Breast epithelium (tissue), 4 donors: ENCODE measurements around the gene MEG3. TPM values are rescaled to one million over a fixed set of nuclear protein-coding genes. Genes with fewer than 3 reads are reported as not detected.

Experiments
- DNase-seq, 2 donors: peaks; one replicate each; pipeline ENCODE4 v3.0.0-alpha.2; 2019; ENCODE audit warnings: low spot score in 2 of 2
- H3K27ac ChIP-seq, 2 donors: fragments of 200-600 bp; sonication (generic) in 1 of 2; one replicate each; pipeline ENCODE4 v1.5.1; 2016 to 2019; ENCODE audit warnings: mild to moderate bottlenecking in 1 of 2
- H3K27me3 ChIP-seq, 2 donors: fragments of 200-600 bp; sonication (generic) in 1 of 2; one replicate each; pipeline versions ENCODE4 v1.5.1 to v1.6.0; 2017 to 2019; ENCODE audit warnings: control low read depth in 1 of 2, mild to moderate bottlenecking in 1 of 2
- H3K36me3 ChIP-seq: fragments of 200-600 bp; one replicate; pipeline ENCODE4 v1.5.1; 2019
- H3K4me1 ChIP-seq, 2 donors: fragments of 200-600 bp; sonication (generic); one replicate each; pipeline ENCODE4 v1.5.1; 2016 to 2019; ENCODE audit warnings: control low read depth in 1 of 2
- H3K4me3 ChIP-seq, 3 donors: fragments of 200-600 bp; sonication (generic); 1 replicate in 2 of 3; 2 replicates in 1 of 3; pipeline ENCODE4 v1.5.1; 2016 to 2019; ENCODE audit warnings: mild to moderate bottlenecking in 3 of 3, moderate library complexity in 2 of 3
- H3K9me3 ChIP-seq, 2 donors: fragments of 200-600 bp; sonication (generic) in 1 of 2; one replicate each; pipeline ENCODE4 v1.5.1; 2016 to 2019; ENCODE audit warnings: control low read depth in 1 of 2
- POLR2A ChIP-seq: fragments of 450-650 bp; IDR thresholded peaks from one replicate; pipeline ENCODE4 v1.6.1; 2016; ENCODE audit warnings: antibody characterized with exemption, mild to moderate bottlenecking, moderate library complexity
- POLR2AphosphoS5 ChIP-seq, 3 donors: sonication (generic); formaldehyde crosslinking; IDR thresholded peaks; one replicate each; pipeline ENCODE4 v1.6.1; 2017; ENCODE audit warnings: antibody characterized with exemption in 3 of 3
- intact Hi-C: fragments of 100-400 bp; cut with DNase I; formaldehyde crosslinking; loops from one replicate; pipeline ENCODE4 v1.15.1; 2023; ENCODE audit warnings: low total_unique reads
- total RNA-seq, 3 donors: library from RNA; depleted of rRNA; stranded (reverse); fragments of >200 nt; gene quantifications; one replicate each; pipeline ENCODE4 v1.1.0, GENCODE V29; 2016
- TF ChIP-seq, protein P1 (sequence below), 3 donors: fragments of 450-650 bp; IDR thresholded peaks; one replicate each; pipeline ENCODE4 v1.5.1; 2016 to 2017; ENCODE audit warnings: antibody characterized with exemption in 3 of 3, mild to moderate bottlenecking in 3 of 3, moderate library complexity in 3 of 3

The MEG3 gene
- total RNA-seq, 3 donors from 2014 or later: 45.2 to 68.8 (median 49.8) TPM

DNA sequence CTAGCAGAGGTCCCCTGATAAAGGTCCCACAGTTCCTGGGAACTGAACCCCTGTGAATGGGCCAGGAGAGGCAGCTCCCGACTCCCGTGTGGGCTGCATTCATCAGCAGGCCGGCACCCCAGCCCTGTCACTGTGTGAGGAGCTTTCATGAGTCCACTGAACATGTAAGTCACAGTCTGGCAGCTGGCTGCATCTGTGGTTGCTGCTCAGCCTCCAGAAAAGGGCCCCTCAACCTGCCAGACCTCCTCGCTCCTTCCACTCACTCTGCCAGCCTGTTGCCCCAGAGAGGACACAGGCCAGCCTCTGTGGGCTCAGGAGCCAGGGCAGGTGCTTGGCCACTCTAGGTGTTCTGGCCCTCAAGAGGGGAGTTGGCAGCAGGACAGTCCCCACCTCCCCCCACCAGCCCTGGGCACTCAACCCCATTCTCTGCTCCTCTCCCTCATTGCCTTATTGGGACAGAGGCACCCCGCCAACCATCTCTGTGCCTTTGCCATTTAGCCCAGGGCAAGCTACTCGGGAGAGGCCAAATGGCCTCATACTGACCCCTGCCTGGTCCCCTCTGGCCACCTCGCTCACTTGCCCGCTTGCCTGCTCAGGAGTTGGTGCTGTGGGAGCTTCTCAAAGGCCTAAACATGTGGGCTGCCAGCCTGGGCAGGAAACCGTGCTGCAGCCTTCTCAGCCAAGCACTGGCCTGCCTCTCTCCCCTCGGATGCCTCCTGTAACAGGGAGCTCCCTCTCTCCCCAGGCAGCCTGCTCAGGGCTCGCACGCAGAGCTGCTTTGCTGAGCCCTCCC lies 75.7 kb downstream of the MEG3 start:
- TF ChIP-seq POLR2A: no peak
- TF ChIP-seq, protein P1, sequence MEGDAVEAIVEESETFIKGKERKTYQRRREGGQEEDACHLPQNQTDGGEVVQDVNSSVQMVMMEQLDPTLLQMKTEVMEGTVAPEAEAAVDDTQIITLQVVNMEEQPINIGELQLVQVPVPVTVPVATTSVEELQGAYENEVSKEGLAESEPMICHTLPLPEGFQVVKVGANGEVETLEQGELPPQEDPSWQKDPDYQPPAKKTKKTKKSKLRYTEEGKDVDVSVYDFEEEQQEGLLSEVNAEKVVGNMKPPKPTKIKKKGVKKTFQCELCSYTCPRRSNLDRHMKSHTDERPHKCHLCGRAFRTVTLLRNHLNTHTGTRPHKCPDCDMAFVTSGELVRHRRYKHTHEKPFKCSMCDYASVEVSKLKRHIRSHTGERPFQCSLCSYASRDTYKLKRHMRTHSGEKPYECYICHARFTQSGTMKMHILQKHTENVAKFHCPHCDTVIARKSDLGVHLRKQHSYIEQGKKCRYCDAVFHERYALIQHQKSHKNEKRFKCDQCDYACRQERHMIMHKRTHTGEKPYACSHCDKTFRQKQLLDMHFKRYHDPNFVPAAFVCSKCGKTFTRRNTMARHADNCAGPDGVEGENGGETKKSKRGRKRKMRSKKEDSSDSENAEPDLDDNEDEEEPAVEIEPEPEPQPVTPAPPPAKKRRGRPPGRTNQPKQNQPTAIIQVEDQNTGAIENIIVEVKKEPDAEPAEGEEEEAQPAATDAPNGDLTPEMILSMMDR (IDR thresholded peaks at IDR 0.05): no peak
- no peak for TF ChIP-seq POLR2AphosphoS5 (IDR thresholded peaks at IDR 0.05)
- no peaks in the 10 kb centered on the region for H3K36me3 ChIP-seq
- peaks cover 0 to 5% of the 10 kb centered on the region in 2 donors for H3K4me1 ChIP-seq
- H3K27ac ChIP-seq: no peak overlapping the region
- peak in 1 of 2 donors; percentile 37 for DNase-seq
- H3K4me3 ChIP-seq: no peak overlapping the region
- intact Hi-C loops: no loop called here
- H3K9me3 ChIP-seq: no peaks in the 10 kb centered on the region
- peaks cover 0 to 28% of the 10 kb centered on the region in 2 donors for H3K27me3 ChIP-seq

DNA sequence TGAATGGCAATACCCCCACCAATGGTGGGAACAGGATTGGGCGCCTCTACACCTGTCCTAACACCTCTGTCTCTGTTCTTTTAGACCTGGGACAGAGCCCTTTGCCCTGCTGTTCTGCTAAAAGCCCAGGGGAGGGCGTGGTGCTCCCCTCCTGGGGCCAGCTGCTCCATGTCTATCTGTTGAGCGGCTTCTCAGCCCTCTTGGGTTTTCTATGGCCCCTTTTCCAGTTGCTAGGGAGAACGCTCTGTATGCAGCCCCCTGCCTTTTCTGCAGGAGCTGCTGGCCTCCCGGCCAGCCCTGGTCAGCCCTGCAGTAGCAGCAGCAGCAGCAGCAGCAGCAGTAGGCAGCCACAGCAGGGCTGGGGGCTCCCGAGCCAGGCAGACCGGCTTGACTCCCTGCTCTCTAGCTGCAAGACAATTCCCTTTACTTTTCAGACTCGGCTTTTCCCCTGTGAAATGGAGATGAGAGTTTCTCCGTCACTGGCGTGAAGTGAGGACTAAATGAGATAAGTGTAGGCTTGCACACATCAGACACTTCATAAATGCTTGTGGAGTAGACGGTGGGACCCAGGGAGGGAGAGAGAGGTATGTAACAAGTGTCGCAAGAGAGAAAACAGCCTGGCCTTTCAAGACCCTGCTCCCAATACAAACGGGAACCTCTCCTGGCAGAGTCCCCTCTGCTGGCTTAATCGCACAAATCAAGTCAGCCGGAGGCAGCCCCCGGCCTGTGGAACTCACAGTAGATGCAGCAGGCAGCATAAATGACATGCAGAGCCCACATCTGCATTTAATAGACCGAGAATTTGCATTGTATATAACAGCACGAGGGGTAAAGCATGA lies 76.6 kb downstream of the MEG3 start:
- peaks cover 0 to 5% of the 10 kb centered on the region in 2 donors for H3K4me1 ChIP-seq
- TF ChIP-seq POLR2AphosphoS5 (IDR thresholded peaks at IDR 0.05) (no peak), POLR2A (no peak)
- TF ChIP-seq, protein P1 (IDR thresholded peaks at IDR 0.05): no peak
- H3K9me3 ChIP-seq: no peaks in the 10 kb centered on the region
- no peak overlapping the region for H3K4me3 ChIP-seq
- no peak overlapping the region for H3K27ac ChIP-seq
- DNase-seq: peak in 1 of 2 donors; percentile 15
- intact Hi-C loops: no loop called here
- H3K36me3 ChIP-seq: no peaks in the 10 kb centered on the region
- peaks cover 0 to 27% of the 10 kb centered on the region in 2 donors for H3K27me3 ChIP-seq

DNA sequence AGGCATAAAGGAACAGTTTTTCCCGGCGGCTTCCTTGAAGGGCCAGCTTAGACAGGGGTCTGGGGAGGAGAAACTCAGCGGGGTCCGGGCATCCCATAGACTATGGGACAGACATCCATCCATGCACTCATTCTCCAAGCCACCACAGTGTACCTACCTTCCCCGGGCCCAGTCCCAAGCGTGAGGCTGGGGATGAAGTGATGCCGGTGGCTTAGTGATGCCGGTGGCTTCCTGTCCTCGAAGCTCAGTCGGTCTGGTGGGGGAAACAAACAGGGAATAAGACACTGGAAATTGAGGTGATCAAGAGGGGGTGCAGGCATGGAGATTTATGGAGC lies 77.2 kb downstream of the MEG3 start:
- TF ChIP-seq, protein P1 (IDR thresholded peaks at IDR 0.05): no peak
- no peak for TF ChIP-seq POLR2AphosphoS5 (IDR thresholded peaks at IDR 0.05)
- TF ChIP-seq POLR2A: no peak
- H3K4me1 ChIP-seq: peaks cover 0 to 5% of the 10 kb centered on the region in 2 donors
- no peak overlapping the region for H3K4me3 ChIP-seq
- H3K27ac ChIP-seq: no peak overlapping the region
- intact Hi-C loops: no loop called here
- H3K27me3 ChIP-seq: peaks cover 0 to 27% of the 10 kb centered on the region in 2 donors
- DNase-seq: peak in 1 of 2 donors; percentile 48
- H3K9me3 ChIP-seq: no peaks in the 10 kb centered on the region
- no peaks in the 10 kb centered on the region for H3K36me3 ChIP-seq

DNA sequence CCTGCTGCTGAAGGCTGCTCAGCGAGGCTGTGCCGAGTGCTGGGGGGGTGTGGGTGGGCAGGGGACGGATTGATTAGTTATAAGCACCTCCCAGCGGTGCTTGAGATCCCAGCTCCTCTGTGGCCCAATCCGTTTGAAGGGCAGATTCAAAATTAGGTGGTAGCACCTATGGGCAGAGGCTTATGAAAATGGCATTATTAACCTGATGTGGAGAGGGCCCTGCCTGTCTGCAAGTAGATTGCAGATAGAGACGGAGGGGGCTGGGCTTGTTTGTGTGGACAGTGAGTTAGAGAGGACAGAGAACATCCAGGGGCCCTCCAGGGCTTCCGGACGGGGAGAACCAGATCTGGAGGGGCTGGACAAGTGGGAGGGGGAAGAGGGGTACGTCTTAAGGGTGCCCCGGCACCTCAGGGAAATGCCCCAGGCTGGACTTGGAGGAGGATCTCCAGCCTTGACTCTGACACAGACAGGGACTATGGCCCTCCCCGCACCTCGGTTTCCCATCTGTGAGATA lies 77.8 kb downstream of the MEG3 start, which contains the start of gene RTL1:
TSS of gene RTL1 (minus strand) at position 51 of the 514 bp plus-strand sequence. CDS start 18,934 bp downstream, outside the sequence.
- H3K27ac ChIP-seq: no peak within 1 kb of the TSS
- peaks cover 0 to 27% of the 10 kb centered on the region in 2 donors for H3K27me3 ChIP-seq
- no peak for TF ChIP-seq POLR2A
- TF ChIP-seq, protein P1 (IDR thresholded peaks at IDR 0.05): no peak
- no peak for TF ChIP-seq POLR2AphosphoS5 (IDR thresholded peaks at IDR 0.05)
- peaks cover 0 to 5% of the 10 kb centered on the region in 2 donors for H3K4me1 ChIP-seq
- DNase-seq: peak in 1 of 2 donors; percentile 46
- peak within 1 kb of the TSS in 2 of 3 donors; percentile 26 to 35 for H3K4me3 ChIP-seq
- intact Hi-C loops: no loop called here
- no peaks in the 10 kb centered on the region for H3K9me3 ChIP-seq
- no peaks in the 10 kb centered on the region for H3K36me3 ChIP-seq
